NCI-H460 (cell line): ENCODE measurements around the gene ISG20L2. TPM values are rescaled to one million over a fixed set of nuclear protein-coding genes. Genes with fewer than 3 reads are reported as not detected.
A peak's percentile ranks its signal among the peaks of the same experiment; 100 is the strongest.

ENCODE experiments used
- DNase-seq: peaks from one replicate; pipeline ENCODE4 v3.0.0-alpha.2; 2016; ENCODE audit warnings: low read depth; ENCODE audit errors: extremely low read depth
- total RNA-seq: library from RNA; depleted of rRNA; stranded (reverse); fragments of >200 nt; shearing (Covaris generic); gene quantifications from 2 replicates; pipeline ENCODE4 v1.2.3, GENCODE V29; 2014

ISG20L2 gene
- total RNA-seq, 1 experiment from 2014 or later, result 42.1 TPM

DNA sequence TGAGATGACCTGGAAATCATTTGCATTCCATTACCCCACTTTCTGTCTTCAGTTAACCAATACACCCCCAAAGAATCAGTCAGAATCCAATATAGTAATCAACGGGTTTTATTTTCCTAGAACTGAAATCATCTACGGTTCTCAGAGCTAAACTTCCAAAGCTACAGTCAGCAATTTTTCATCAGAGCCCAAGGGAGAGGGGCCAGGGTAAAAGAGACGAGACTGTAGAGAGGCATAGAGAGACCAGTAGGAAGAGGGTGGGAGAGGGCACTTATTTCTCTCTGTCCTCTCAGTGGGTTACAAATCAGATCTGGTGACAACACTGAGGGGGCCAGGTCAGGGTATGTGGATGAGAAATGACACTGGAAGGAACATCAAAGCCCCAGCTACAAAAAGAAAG, 13.5 kb upstream of the ISG20L2 start:
- no peak for DNase-seq

DNA sequence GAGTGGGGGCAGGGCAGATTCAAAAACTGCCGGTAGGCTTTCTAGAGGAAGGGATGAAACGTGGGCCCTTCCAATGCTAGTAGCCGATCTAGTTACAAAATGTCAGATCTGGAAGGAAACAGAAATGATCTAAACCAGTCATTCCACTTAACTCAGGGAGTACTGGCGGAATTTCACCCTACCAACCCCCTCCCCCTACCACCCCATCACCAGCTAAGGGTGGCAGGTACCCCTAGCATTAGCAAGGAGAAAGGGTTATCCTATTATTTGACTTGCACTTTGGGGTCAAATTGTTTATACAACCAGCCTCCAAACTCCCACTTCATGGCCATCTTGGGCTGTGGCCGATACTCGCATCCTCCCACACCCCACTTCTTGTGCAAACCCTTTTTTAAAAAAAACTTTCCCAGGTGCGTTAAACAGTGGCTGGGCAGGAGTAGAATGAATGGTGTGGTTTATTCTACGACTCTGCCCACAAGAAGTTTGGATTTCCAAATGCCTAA, 13.0 kb upstream of the ISG20L2 start:
- DNase-seq, result no peak

DNA sequence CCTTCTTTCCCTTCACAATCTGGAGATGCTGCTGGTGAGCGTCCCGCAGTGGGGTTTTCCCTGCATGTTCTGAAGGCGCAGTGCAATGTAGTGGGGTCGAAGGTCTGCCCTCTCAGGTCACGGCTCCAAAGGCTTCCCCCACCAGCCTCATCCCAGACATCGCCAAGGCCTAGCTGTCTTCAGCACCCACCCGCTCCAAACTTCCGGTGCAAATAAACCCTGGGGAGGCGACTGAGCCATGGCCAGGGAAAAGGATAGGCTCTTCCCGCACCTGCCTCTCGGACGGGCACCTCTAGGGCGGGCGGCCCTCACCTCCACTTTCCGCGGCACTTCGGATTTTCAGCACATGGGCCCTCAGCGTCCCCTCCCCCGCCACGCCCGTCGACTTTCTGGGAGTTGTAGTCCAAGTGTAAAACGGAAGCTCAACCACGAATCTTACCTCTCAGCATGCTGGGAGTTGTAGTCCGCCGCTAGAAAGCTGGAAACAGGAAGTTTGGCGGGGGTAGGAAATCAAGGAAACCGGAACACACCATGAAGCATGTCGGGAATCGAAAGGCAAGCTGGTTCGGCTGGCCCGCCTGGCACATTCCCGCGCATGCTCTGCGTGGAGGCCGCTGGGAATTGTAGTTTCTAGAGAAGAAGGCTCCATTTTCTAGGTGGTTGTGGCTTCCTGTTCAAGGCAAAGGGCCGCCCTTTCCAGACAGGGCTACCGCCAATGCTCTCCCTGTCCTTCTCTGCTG, 12.3 kb upstream of the ISG20L2 start, which contains the start of gene MRPL24:
MRPL24 (minus strand) TSS at position 348 of the 740 bp plus-strand sequence. CDS start 2,384 bp downstream, outside the sequence.
- peak; percentile 100 for DNase-seq

DNA sequence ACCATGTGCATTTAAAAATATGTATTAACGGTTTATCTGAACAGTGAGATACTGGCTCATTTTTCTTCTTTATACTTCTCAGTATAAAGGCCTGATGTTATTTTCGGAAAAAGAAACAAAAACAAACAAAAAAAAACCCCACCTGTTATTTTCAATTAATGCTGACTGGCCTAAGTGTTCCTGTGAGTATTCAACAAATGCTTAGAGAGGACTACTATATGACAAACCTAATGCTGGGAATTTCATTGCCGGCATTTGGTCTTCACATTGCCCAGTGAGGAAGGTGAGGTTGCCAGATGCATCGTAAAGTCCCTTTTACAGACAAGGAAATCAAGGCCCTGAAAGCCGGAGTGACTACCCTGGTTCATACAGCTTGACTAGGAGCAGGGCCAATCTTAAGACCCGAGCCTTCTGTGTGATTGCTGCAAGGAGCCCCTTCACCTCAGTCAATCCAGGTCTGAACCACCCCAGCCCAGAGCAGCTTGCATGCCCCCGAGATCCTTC, 11.7 kb upstream of the ISG20L2 start:
- DNase-seq, result no peak

DNA sequence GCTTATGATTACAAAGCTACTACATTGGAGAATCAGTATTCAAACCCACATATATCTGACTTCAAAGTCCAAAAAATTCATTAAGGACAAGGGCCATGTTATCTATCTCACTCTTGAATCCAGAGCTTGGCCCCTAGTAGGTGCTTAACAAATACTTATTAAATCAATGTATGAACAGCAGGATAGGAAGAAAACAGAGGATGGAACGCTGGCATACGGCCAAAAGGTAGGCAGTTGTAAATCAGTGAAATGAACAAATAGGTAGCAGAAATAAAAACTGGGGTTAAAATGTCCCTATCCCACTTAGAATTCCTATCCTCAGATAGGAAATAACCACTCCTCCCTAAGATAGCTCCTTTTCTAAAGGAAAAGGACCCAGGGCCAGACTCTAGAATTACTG, 10.3 kb upstream of the ISG20L2 start:
- no peak for DNase-seq

DNA sequence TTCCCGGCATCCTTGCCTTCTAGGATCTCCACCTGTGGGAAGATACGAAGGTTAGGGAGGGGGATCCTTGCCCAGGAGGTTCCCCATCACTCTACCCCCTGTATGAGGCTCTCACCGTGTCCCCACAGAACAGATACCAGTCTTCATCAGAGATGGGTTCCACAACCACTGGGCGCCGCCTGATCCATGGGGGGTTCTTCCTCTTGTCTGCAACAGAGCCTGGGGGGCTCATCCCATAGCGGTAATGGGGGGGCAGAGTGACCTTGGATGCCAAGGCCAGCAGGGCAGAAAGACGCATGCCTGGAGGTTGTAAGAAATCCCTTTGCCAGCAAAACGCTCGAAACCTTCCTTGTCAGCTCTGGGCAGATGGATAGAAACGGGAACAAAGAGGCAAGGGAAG, 9.8 kb upstream of the ISG20L2 start:
- DNase-seq, result no peak

DNA sequence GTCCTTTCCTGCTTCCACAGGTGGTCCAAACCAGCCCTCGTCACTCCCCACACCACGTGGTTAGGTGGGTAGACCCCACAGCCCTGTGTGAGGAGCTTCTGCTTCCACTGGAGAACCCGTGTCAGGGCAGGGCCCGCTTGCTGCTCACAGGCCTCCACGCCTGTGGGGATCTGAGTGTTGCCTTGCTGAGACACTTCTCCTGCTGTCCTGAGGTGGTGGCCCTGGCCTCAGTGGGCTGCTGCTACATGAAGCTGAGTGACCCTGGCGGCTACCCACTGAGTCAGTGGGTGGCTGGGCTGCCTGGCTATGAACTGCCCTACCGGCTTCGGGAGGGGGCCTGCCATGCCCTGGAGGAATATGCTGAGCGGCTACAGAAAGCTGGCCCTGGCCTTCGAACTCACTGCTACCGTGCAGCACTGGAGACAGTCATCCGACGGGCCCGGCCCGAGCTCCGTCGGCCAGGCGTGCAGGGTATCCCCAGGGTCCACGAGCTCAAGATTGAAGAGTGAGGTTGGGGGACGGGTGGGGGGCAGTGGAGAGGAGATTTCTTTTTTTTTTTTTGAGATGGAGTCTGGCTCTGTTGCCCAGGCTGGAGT, 5.5 kb upstream of the ISG20L2 start:
- DNase-seq, result no peak

DNA sequence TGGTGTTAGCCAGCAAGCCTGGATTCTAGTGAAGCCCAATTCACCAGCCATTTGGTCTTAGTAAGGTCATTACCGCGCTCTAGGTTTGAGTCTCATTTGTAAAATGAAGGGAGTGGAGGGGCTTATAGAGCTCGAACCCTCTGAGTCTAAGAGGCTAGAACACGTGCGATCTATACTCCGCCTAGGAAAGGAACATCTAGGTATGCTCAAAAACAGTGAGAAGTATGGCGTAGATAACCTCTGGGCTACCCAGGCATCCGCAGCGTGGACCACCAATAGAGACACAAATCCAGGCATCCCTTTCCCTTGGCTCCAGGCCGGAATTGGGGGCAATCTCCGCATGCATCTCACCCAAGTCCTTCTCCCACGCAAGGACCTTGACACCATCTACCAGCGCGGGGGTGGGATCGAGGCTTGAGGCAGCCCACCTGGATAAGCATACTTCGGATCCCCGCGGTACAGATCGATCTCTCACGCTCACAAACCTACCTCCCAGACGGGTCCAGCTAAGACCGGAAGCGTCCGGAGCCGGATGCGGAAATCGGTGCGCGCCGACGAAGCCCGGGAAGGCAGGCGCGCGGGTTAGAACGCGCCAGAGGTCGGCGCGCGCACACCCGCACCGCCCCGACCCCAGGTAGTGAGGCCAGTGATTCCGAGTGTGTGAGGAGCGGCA, 504 bp downstream of the ISG20L2 start, which contains the start of gene METTL25B:
METTL25B (plus strand) TSS at position 544 of the 673 bp plus-strand sequence. CDS start 636 bp downstream, outside the sequence.
- peak; percentile 76 for DNase-seq

DNA sequence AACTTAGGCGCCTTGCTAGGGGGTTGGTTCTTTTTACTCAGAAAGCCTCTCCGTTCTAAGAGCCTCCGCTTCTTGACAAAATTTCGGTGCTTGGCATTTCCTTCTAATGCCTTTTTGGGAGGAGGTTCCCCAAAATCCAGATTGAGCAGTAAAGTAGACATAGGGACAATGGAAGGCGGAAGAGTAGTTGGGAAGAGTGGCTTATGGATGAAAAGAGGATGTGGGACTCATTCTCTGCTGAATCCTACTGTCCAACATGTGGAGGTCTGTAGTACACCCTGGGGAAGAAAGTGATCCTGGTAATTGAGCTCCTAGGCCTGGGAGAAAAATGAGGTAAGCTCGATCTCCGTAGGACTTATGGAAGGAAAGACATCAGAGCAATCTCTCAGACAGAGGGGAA, 1.1 kb downstream of the ISG20L2 start:
- DNase-seq, result no peak

DNA sequence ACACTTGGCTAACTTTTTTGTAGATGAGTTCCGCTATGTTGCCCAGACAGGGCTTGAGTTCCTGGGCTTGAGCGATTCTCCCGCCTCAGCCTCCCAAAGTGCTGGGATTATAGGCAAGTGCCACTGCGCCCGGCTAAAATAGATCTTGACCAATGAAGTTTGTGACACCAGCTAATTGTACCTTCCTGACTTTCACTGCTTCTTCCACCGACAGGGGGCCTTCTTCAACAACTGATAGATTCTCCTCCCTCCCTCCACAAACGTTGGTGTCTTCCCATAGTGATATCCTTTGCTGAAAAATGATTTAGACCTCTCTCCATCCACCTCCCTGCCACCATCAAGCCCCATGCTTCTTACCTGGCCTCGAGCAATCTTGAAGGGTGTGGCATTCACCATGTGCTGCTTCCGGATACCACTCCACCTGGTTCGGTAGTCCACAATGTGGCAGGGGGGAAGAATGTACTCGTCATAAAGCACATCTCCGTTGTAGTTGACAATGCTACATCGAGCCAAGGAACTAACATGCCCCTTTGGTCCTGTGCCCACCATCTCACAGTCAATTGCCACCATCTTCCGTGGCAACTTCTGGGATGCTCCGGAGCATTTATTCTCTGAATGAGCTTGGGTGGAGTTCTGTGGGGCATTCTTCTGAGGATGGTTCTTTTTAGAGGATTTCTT, 1.9 kb downstream of the ISG20L2 start:
- DNase-seq, result peak; percentile 84

DNA sequence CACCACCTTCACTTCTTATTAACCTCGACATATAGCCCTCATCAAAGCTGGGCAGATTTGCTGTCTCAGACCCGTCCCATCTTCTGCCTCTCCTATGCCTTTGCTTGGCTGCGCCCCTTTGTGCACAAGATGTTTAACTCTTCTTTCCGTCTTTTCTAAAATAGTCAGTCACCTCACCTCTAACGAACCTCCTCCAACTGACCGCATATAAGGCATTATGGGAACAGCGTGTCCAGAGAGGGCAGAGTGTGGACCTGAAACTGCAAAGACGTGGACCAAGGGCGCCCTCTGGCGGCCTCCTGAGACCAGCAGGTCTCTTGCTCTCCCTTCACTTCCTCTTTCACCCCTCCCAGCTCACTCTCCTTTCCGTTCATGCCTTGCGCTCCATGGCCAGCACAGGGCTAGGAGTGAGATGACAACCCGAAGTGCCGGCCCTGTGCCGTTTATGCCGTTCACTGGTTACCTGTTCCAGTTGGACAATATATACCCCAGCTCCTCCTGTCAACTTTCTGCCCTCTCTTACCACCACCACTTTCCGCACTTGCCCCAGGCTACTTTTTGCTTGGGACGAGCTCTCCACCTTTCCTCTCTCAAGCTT, 2.8 kb downstream of the ISG20L2 start:
- DNase-seq, result peak; percentile 93

DNA sequence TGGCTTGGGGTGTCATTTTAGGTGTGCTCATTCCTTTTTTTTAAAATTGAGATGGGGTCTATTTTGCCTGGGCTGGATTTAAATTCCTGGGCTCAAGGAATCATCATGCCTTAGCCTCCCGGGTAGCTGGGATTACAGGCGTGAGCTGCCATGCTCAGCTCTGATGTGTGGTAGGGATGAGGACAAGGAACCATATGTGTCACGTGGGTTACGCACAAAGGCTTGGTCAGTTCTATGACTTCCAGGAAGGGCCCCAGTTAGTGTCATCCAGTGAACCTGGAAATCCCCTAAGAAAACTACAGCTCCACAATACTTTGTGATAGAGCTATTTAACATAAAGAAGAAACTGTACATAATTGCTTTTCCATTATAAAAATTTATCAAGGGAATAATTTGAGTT, 7.0 kb downstream of the ISG20L2 start:
- no peak for DNase-seq

DNA sequence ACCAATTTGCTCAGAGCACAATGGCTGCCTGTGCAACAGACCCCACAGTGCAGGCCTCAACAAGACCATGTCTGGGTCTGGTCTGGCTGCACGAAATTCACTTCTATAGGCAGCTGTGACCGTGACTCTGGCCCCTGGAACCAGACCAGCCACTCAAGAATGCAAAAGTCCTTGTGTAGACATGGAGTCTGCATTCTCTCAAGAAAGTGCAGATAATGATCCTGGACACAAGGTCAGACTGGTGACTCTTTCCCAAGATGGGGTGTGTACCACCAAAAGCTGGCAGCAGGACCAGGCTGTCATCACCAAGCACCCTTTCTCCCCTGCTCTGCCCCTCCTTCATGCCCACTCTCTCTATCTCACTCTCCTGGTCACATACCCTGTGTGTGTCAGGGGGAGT, 7.4 kb downstream of the ISG20L2 start:
- no peak for DNase-seq

DNA sequence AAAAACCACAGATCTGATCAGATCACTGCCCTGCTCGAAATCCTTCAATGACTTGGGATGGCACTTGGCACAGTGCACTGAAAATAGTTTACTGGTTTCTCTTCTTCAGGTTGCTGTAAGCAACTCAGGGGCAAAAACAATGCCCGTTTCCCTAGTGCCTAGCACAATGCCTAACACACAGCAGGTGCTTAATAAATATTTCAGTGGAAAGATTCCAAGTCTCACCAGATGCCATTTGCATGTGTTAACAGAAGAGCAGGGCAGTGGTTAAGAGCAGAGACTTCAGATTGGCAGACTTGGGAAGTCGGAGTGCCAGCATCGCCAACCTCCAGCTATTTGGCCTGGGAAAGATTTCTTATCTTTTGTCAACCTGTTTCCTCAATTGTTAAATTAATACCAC, 11.2 kb downstream of the ISG20L2 start:
- no peak for DNase-seq

DNA sequence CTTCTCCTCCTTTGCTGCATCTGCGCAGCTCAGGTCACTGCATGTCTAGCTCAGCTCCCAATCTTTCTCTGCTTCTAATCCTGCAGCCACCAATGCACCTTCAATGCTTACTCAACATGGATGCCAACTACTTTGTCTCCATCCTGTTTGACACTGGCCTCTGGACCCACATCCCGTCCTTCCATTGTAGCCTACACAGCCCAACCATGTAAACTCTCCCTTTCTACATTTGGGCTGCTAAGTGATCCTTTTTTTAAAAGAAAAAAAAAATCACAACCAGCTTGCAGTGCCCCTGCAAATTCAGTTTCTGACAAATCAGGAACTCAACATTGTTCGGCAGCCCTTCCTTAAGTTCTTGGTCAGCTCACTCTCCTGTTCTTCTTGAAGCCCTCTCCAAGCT, 13.7 kb downstream of the ISG20L2 start:
- no peak for DNase-seq

DNA sequence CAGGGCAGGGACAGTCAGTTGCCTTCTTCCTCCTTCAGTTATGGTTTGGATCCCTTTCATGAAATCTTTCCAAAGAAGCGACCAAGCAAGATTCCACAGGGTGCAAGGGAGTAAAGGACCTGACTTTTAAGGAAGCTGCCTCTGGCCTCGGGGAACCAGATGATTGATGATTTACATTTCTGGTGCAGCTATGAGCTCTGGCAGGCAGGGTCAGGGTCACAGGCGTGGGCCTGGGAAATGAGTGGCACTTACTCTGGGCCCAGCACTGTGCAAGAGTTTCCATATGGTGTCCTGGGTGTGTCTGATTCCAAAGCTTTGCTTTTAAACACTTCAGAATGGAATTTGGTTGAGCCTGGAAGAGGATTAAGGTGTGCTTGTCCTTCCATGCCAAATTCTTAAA, 15.9 kb downstream of the ISG20L2 start:
- DNase-seq, result no peak

DNA sequence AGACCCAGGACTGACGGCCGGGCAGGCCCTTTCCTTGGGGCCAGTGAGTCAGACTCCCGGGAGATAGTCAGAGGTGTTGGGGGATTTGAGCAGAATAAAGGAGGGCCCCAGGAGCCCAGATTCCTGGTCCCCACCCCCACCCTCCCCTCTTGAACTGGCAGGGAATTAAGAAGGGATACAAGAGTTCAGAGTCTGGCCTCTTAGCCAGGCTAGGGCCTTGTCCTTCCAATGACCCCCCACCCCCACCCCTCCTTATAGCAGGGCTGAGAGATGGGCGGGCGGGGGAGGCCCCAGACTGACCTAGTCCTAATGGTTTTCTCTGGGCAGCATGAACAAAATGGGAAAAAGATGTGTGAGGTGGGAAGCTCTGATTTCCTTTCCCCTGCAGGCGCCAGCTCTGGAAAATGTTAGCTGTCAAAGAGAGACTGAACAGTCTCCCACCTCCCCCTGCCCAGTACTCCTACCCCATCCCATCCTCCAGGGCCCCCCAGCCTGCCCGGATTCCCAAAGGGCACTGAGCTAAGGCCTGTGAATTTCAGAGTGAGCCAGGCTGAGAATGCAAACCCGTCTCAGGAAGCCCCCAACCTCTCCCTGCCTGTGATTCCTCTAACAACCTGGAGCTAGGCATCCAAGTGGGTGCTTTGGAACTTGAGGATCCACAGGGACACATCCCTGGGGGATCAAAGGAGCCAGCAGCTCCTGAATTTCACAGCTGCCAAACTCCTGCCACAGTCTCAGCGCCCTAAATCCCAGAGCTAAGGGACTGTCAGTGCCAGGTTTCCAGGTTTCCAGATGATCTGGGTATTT, 17.4 kb downstream of the ISG20L2 start:
- no peak for DNase-seq

DNA sequence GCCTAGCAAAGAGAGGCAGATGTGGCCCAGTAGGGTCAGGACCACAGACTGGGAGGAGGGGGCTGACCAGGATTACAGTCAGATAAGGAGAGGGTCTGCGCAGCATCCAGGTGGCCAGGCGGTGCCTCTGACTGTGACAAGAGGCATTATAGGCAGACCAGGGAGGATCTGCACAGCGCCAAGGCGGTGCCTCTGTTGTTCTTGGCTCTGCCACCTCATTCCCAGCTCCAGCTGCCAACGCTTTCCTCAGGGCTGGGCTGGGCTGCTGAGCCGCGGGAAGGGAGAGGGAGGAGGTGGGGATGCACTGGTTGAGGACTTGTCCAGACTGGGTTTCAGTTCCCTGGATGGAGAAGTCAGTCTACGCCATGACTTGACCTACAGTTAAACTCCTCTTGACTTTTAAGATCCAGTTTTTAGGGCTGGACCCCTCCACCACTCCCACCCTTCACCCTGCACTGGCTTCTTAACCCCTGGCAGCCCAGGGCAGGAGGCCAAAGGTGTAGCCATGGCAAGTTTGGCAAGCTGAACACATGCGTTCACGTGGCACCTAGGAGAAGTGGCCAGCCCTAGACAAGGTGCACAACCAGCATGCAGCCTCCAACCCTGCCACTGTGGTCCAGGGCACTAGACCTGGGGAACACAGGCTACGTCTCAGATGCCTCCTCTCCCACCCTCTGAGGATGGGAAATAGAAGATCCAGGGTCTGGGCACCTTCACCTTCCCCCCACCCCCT, 18.6 kb downstream of the ISG20L2 start:
- DNase-seq, result peak; percentile 76

DNA sequence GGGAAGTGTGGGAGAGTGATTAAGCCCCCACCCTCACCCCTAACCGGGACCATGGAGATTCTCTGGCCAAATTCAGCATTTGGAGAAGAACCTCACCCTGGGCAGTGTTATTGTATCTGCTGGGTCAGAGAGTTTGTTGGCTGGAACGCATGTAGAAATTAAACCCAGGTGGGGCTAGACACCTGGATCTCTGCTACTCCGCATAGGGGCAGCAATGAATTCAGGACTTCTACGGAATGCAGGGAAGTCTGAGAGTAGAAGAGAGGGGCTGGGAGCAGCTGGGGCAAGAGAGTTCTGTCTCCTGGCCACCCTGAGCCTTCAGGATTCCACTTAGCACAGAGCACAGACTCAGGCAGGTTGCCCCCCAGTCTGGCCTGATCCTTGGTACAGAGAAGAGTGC, 19.5 kb downstream of the ISG20L2 start:
- no peak for DNase-seq
